ENCODE results near the gene NFKBIL1. TPM values are rescaled to one million over a fixed set of nuclear protein-coding genes. Genes with fewer than 3 reads are reported as not detected.

Gene NFKBIL1
- total and polyA plus RNA-seq, 10 of the 15 experiments (the other 5 are each of a cell fraction or from before 2014, with no cell fraction given): 0.19 to 15.1 (median 7.0) TPM

- TF ChIP-seq IRF3 (IDR thresholded peaks at IDR 0.05) (no peak), CEBPZ (IDR thresholded peaks at IDR 0.05; ENCODE audit: low read depth, low read length) (no peak), POLR2A (IDR thresholded peaks at IDR 0.05; ENCODE audit: low read depth, low read length) (peak; percentile 69; the same call in 1 of the 2 replicates)
Measured at GRCh38 chr6:31528821-31529328, 18.5 kb upstream of the NFKBIL1 start, which contains the start of gene MCCD1 (continued).

- Histone ChIP-seq H3K79me2 (ENCODE audit: control insufficient read depth, insufficient read depth, low read length) (peaks cover 3% of the 10 kb centered on the region), H4K20me1 (ENCODE audit: control insufficient read depth, insufficient read depth) (no peaks in the 10 kb centered on the region), H3K4me2 (ENCODE audit: control insufficient read depth, insufficient read depth) (no peak overlapping the region), H3K4me3 (no peak overlapping the region), H2AFZ (ENCODE audit: control insufficient read depth, low read depth, low read length) (no peak overlapping the region), H3K27me3 (replicated peaks in 1 of 2; ENCODE audit: control insufficient read depth in 2 of 2, insufficient read depth in 2 of 2, low read length in 1 of 2) (no peaks in the 10 kb centered on the region), H3K36me3 (ENCODE audit: control insufficient read depth in 2 of 2, insufficient read depth in 2 of 2, low read length in 1 of 2) (peaks cover 19 to 20% of the 10 kb centered on the region in 2 experiments), H3K9me3 (replicated peaks; ENCODE audit: control insufficient read depth, insufficient read depth, low read length) (no peaks in the 10 kb centered on the region), H3K9ac (ENCODE audit: control insufficient read depth, insufficient read depth, low read length) (no peak overlapping the region), H3K27ac (ENCODE audit: control insufficient read depth, insufficient read depth) (no peak overlapping the region), H3K4me1 (ENCODE audit: control insufficient read depth, insufficient read depth, low read length) (no peaks in the 10 kb centered on the region)
- ChIA-PET CTCF (no interaction called here), RAD21 (ENCODE audit: unreplicated experiment) (no interaction called here), SMC1A (ENCODE audit: uncharacterized antibody, unreplicated experiment) (interaction anchor here (0.8 to 1.8 kb wide), 3 partner anchors 9 to 35 kb away, joined by 3 to 5 read pairs (median 4); partner anchors contain the start of gene DDX39B), POLR2A (interaction anchor here (0.6 kb wide), 1 partner anchor 33 kb away, joined by 5 read pairs; no protein-coding TSS in a partner anchor)
- DNase-seq (ENCODE audit: low read depth, low spot score): no peak
- in situ Hi-C loops (cut with MboI): no loop called here
- peak; percentile 19 for ATAC-seq
- intact Hi-C loops (cut with micrococcal nuclease; ENCODE audit: unreplicated experiment): no loop called here
- no peak for FAIRE-seq
- 75% methylated on average over 12 of the region's 12 CpGs for WGBS (ENCODE audit: insufficient coverage, insufficient replicate concordance, low lambda C conversion rate, missing lambda C conversion rate)
- no TSS peak for BruUV-seq (replicated peaks)
- no peak for TF ChIP-seq IRF3 (IDR thresholded peaks at IDR 0.05)
- TF ChIP-seq POLR2A (IDR thresholded peaks at IDR 0.05; ENCODE audit: low read depth, low read length): peak; percentile 28; the same call in 1 of the 2 replicates
- 0 out of 2 replicates have a peak, but pooled peaks have one; percentile 6 for TF ChIP-seq FOXM1 (IDR thresholded peaks at IDR 0.05; ENCODE audit: low read depth, low read length)
- TF ChIP-seq WRNIP1 (IDR thresholded peaks at IDR 0.05; ENCODE audit: borderline replicate concordance, low read depth, low read length): no peak
- peak; percentile 29; the same call in 1 of the 2 replicates for TF ChIP-seq POLR2AphosphoS2 (IDR thresholded peaks at IDR 0.05; ENCODE audit: low read depth, low read length)
- 0 out of 2 replicates have a peak, but pooled peaks have one; percentile 17 for TF ChIP-seq MTA3 (IDR thresholded peaks at IDR 0.05; ENCODE audit: borderline replicate concordance, low read length)
- peak; percentile 63 for TF ChIP-seq POLR2AphosphoS5 (IDR thresholded peaks at IDR 0.05; ENCODE audit: low read length)
- TF ChIP-seq ESRRA (IDR thresholded peaks at IDR 0.05; ENCODE audit: low read length): no peak
- 0 out of 2 replicates have a peak, but pooled peaks have one; percentile 30 for TF ChIP-seq PML (IDR thresholded peaks at IDR 0.05; ENCODE audit: low read length)
Measured at GRCh38 chr6:31529329-31530150, 17.9 kb upstream of the NFKBIL1 start.
